Fibroblast of mammary gland (primary cell): ENCODE results near the gene NRAS.

Experiments
- DNase-seq: peaks from one replicate; pipeline ENCODE4 v3.0.0-alpha.2; 2010; ENCODE audit warnings: low read depth
- H3K4me3 ChIP-seq: 2 replicates; pipeline ENCODE4 v1.5.1; 2011; ENCODE audit warnings: low read depth, mild to moderate bottlenecking, low read length, moderate library complexity; ENCODE audit not compliant: control insufficient read depth
- CTCF ChIP-seq: conservative IDR thresholded peaks from 2 replicates; pipeline ENCODE4 v1.5.1; 2011; ENCODE audit warnings: low read depth, low read length, inconsistent platforms; ENCODE audit not compliant: control insufficient read depth, insufficient read depth

The NRAS gene

GRCh38 chr1:114690148-114690547, 26.4 kb downstream of the NRAS start:
- DNase-seq, result no peak
- TF ChIP-seq CTCF, result no peak
- H3K4me3 ChIP-seq, result no peak overlapping the region

GRCh38 chr1:114688526-114688925, 28.0 kb downstream of the NRAS start:
- no peak for TF ChIP-seq CTCF
- DNase-seq, result no peak
- H3K4me3 ChIP-seq, result no peak overlapping the region

GRCh38 chr1:114685851-114686250, 30.7 kb downstream of the NRAS start:
- no peak overlapping the region for H3K4me3 ChIP-seq
- no peak for DNase-seq
- TF ChIP-seq CTCF, result no peak

- no peak overlapping the region for H3K4me3 ChIP-seq
- no peak for DNase-seq
- TF ChIP-seq CTCF, result no peak
Observed at GRCh38 chr1:114677691-114678090, 38.9 kb downstream of the NRAS start.

GRCh38 chr1:114676115-114676514, 40.5 kb downstream of the NRAS start:
- no peak overlapping the region for H3K4me3 ChIP-seq
- no peak for DNase-seq
- TF ChIP-seq CTCF, result no peak

GRCh38 chr1:114671939-114672275, 44.7 kb downstream of the NRAS start:
- DNase-seq, result no peak
- no peak overlapping the region for H3K4me3 ChIP-seq
- TF ChIP-seq CTCF, result no peak
